NCI-H128 (cell line): ENCODE results near the gene TMEM176A.

Source experiments
- DNase-seq: peaks from one replicate; lab custom pipeline; 2025; ENCODE audit not compliant: unreplicated experiment; lab: John Stamatoyannopoulos, UW

Gene TMEM176A

GRCh38 chr7:150787321-150788281 lies 13.0 kb upstream of the TMEM176A start:
- DNase-seq = no peak

GRCh38 chr7:150788474-150789269 lies 11.9 kb upstream of the TMEM176A start:
- DNase-seq = no peak

- DNase-seq = no peak
These were observed 10.0 kb upstream of the TMEM176A start for GRCh38 chr7:150790416-150791075.

- DNase-seq = no peak
These were observed 9.3 kb upstream of the TMEM176A start for GRCh38 chr7:150791304-150791703.

- no peak for DNase-seq
These were observed 8.7 kb upstream of the TMEM176A start for GRCh38 chr7:150791746-150792452.

- no peak for DNase-seq
These were observed 6.9 kb upstream of the TMEM176A start for GRCh38 chr7:150793569-150794238.

GRCh38 chr7:150797661-150798060 lies 2.9 kb upstream of the TMEM176A start:
- DNase-seq = no peak

- no peak for DNase-seq
These were observed 1.4 kb upstream of the TMEM176A start for GRCh38 chr7:150799156-150799555.

GRCh38 chr7:150799741-150800580 lies 608 bp upstream of the TMEM176A start, which contains the start of gene TMEM176B:
TSS of gene TMEM176B (minus strand) at chr7:150800364. CDS start at chr7:150796569, 3,795 bp downstream.
- DNase-seq = no peak

- DNase-seq = no peak
These were observed 825 bp downstream of the TMEM176A start for GRCh38 chr7:150801242-150801945.

GRCh38 chr7:150801946-150802771 lies 1.6 kb downstream of the TMEM176A start:
- DNase-seq = no peak

GRCh38 chr7:150803161-150803860 lies 2.7 kb downstream of the TMEM176A start:
- DNase-seq = no peak

- no peak for DNase-seq
These were observed 4.2 kb downstream of the TMEM176A start for GRCh38 chr7:150804802-150805201.

GRCh38 chr7:150805864-150806263 lies 5.3 kb downstream of the TMEM176A start:
- no peak for DNase-seq

- no peak for DNase-seq
These were observed 5.9 kb downstream of the TMEM176A start for GRCh38 chr7:150806454-150806853.

GRCh38 chr7:150806863-150807262 lies 6.3 kb downstream of the TMEM176A start:
- DNase-seq = no peak
